ENCODE measurements around the gene SYNDIG1. TPM values are rescaled to one million over a fixed set of nuclear protein-coding genes. Genes with fewer than 3 reads are reported as not detected.

Gene SYNDIG1
- total RNA-seq, 1 donor from 2014 or later, result 2.6 TPM

GRCh38 chr20:24690408-24690807, 221.0 kb downstream of the SYNDIG1 start:
- Histone ChIP-seq H3K36me3 (ENCODE audit: control insufficient read depth in 3 of 3, insufficient read depth in 3 of 3, low read length in 3 of 3) (no peaks in the 10 kb centered on the region), H3K4me1 (ENCODE audit: control insufficient read depth in 3 of 3, insufficient read depth in 3 of 3, low read length in 3 of 3) (peaks cover 2 to 4% (median 3%) of the 10 kb centered on the region in 3 donors), H3K4me3 (ENCODE audit: low read length in 3 of 3) (no peak overlapping the region), H3K9ac (ENCODE audit: low read depth in 1 of 3, low read length in 3 of 3) (no peak overlapping the region), H3K9me3 (ENCODE audit: control insufficient read depth in 3 of 3, low read length in 3 of 3) (peaks cover 0 to 3% (median 2%) of the 10 kb centered on the region in 3 donors), H3K27ac (ENCODE audit: low read depth, low read length) (no peak overlapping the region), H3K27me3 (ENCODE audit: control insufficient read depth in 3 of 3, insufficient read depth in 3 of 3, low read length in 3 of 3) (peaks cover 0 to 6% (median 0%) of the 10 kb centered on the region in 3 donors)

GRCh38 chr20:24691901-24692351, 222.5 kb downstream of the SYNDIG1 start:
- Histone ChIP-seq H3K9me3 (ENCODE audit: control insufficient read depth in 3 of 3, low read length in 3 of 3) (peaks cover 0 to 3% (median 2%) of the 10 kb centered on the region in 3 donors), H3K9ac (ENCODE audit: low read depth in 1 of 3, low read length in 3 of 3) (no peak overlapping the region), H3K27me3 (ENCODE audit: control insufficient read depth in 3 of 3, insufficient read depth in 3 of 3, low read length in 3 of 3) (peaks cover 0 to 6% (median 0%) of the 10 kb centered on the region in 3 donors), H3K4me3 (ENCODE audit: low read length in 3 of 3) (no peak overlapping the region), H3K36me3 (ENCODE audit: control insufficient read depth in 3 of 3, insufficient read depth in 3 of 3, low read length in 3 of 3) (no peaks in the 10 kb centered on the region), H3K27ac (ENCODE audit: low read depth, low read length) (no peak overlapping the region), H3K4me1 (ENCODE audit: control insufficient read depth in 3 of 3, insufficient read depth in 3 of 3, low read length in 3 of 3) (peaks cover 2 to 4% (median 3%) of the 10 kb centered on the region in 3 donors)

- no peak overlapping the region for H3K4me3 ChIP-seq (ENCODE audit: low read length in 3 of 3)
- peaks cover 2 to 4% (median 3%) of the 10 kb centered on the region in 3 donors for H3K4me1 ChIP-seq (ENCODE audit: control insufficient read depth in 3 of 3, insufficient read depth in 3 of 3, low read length in 3 of 3)
- peaks cover 0 to 6% (median under 1%) of the 10 kb centered on the region in 3 donors for H3K27me3 ChIP-seq (ENCODE audit: control insufficient read depth in 3 of 3, insufficient read depth in 3 of 3, low read length in 3 of 3)
- no peak overlapping the region for H3K9ac ChIP-seq (ENCODE audit: low read depth in 1 of 3, low read length in 3 of 3)
- no peak overlapping the region for H3K27ac ChIP-seq (ENCODE audit: low read depth, low read length)
- peaks cover 0 to 2% (median 2%) of the 10 kb centered on the region in 3 donors for H3K9me3 ChIP-seq (ENCODE audit: control insufficient read depth in 3 of 3, low read length in 3 of 3)
- H3K36me3 ChIP-seq (ENCODE audit: control insufficient read depth in 3 of 3, insufficient read depth in 3 of 3, low read length in 3 of 3), result no peaks in the 10 kb centered on the region
Measured at GRCh38 chr20:24692446-24693200, 223.2 kb downstream of the SYNDIG1 start.

- Histone ChIP-seq H3K27ac (ENCODE audit: low read depth, low read length) (no peak overlapping the region), H3K36me3 (ENCODE audit: control insufficient read depth in 3 of 3, insufficient read depth in 3 of 3, low read length in 3 of 3) (no peaks in the 10 kb centered on the region), H3K4me3 (ENCODE audit: low read length in 3 of 3) (no peak overlapping the region), H3K9me3 (ENCODE audit: control insufficient read depth in 3 of 3, low read length in 3 of 3) (peaks cover 0 to 2% (median 0%) of the 10 kb centered on the region in 3 donors), H3K4me1 (ENCODE audit: control insufficient read depth in 3 of 3, insufficient read depth in 3 of 3, low read length in 3 of 3) (peaks cover 2 to 4% (median 3%) of the 10 kb centered on the region in 3 donors), H3K9ac (ENCODE audit: low read depth in 1 of 3, low read length in 3 of 3) (no peak overlapping the region), H3K27me3 (ENCODE audit: control insufficient read depth in 3 of 3, insufficient read depth in 3 of 3, low read length in 3 of 3) (peaks cover 0 to 9% (median 3%) of the 10 kb centered on the region in 3 donors)
Measured at GRCh38 chr20:24693466-24694156, 224.2 kb downstream of the SYNDIG1 start.

GRCh38 chr20:24694157-24694726, 224.8 kb downstream of the SYNDIG1 start:
- Histone ChIP-seq H3K36me3 (ENCODE audit: control insufficient read depth in 3 of 3, insufficient read depth in 3 of 3, low read length in 3 of 3) (no peaks in the 10 kb centered on the region), H3K4me1 (ENCODE audit: control insufficient read depth in 3 of 3, insufficient read depth in 3 of 3, low read length in 3 of 3) (peaks cover 2 to 4% (median 3%) of the 10 kb centered on the region in 3 donors), H3K9me3 (ENCODE audit: control insufficient read depth in 3 of 3, low read length in 3 of 3) (peaks cover 0 to 2% (median 0%) of the 10 kb centered on the region in 3 donors), H3K27me3 (ENCODE audit: control insufficient read depth in 3 of 3, insufficient read depth in 3 of 3, low read length in 3 of 3) (peaks cover 0 to 9% (median 3%) of the 10 kb centered on the region in 3 donors), H3K4me3 (ENCODE audit: low read length in 3 of 3) (no peak overlapping the region), H3K9ac (ENCODE audit: low read depth in 1 of 3, low read length in 3 of 3) (no peak overlapping the region), H3K27ac (ENCODE audit: low read depth, low read length) (no peak overlapping the region)

GRCh38 chr20:24694727-24695528, 225.5 kb downstream of the SYNDIG1 start:
- H3K9ac ChIP-seq (ENCODE audit: low read depth in 1 of 3, low read length in 3 of 3), result no peak overlapping the region
- peaks cover 0 to 2% (median 0%) of the 10 kb centered on the region in 3 donors for H3K9me3 ChIP-seq (ENCODE audit: control insufficient read depth in 3 of 3, low read length in 3 of 3)
- H3K4me1 ChIP-seq (ENCODE audit: control insufficient read depth in 3 of 3, insufficient read depth in 3 of 3, low read length in 3 of 3), result peaks cover 2 to 4% (median 3%) of the 10 kb centered on the region in 3 donors
- H3K27ac ChIP-seq (ENCODE audit: low read depth, low read length), result no peak overlapping the region
- no peaks in the 10 kb centered on the region for H3K36me3 ChIP-seq (ENCODE audit: control insufficient read depth in 3 of 3, insufficient read depth in 3 of 3, low read length in 3 of 3)
- H3K27me3 ChIP-seq (ENCODE audit: control insufficient read depth in 3 of 3, insufficient read depth in 3 of 3, low read length in 3 of 3), result peaks cover 0 to 9% (median 3%) of the 10 kb centered on the region in 3 donors
- no peak overlapping the region for H3K4me3 ChIP-seq (ENCODE audit: low read length in 3 of 3)

GRCh38 chr20:24695529-24696225, 226.2 kb downstream of the SYNDIG1 start:
- peaks cover 0 to 9% (median 3%) of the 10 kb centered on the region in 3 donors for H3K27me3 ChIP-seq (ENCODE audit: control insufficient read depth in 3 of 3, insufficient read depth in 3 of 3, low read length in 3 of 3)
- peaks cover 0 to 2% (median 0%) of the 10 kb centered on the region in 3 donors for H3K9me3 ChIP-seq (ENCODE audit: control insufficient read depth in 3 of 3, low read length in 3 of 3)
- H3K4me3 ChIP-seq (ENCODE audit: low read length in 3 of 3), result no peak overlapping the region
- no peak overlapping the region for H3K27ac ChIP-seq (ENCODE audit: low read depth, low read length)
- H3K9ac ChIP-seq (ENCODE audit: low read depth in 1 of 3, low read length in 3 of 3), result no peak overlapping the region
- H3K36me3 ChIP-seq (ENCODE audit: control insufficient read depth in 3 of 3, insufficient read depth in 3 of 3, low read length in 3 of 3), result no peaks in the 10 kb centered on the region
- H3K4me1 ChIP-seq (ENCODE audit: control insufficient read depth in 3 of 3, insufficient read depth in 3 of 3, low read length in 3 of 3), result peaks cover 2 to 4% (median 3%) of the 10 kb centered on the region in 3 donors

- H3K36me3 ChIP-seq (ENCODE audit: control insufficient read depth in 3 of 3, insufficient read depth in 3 of 3, low read length in 3 of 3), result no peaks in the 10 kb centered on the region
- H3K27me3 ChIP-seq (ENCODE audit: control insufficient read depth in 3 of 3, insufficient read depth in 3 of 3, low read length in 3 of 3), result peaks cover 0 to 9% (median 3%) of the 10 kb centered on the region in 3 donors
- H3K27ac ChIP-seq (ENCODE audit: low read depth, low read length), result no peak overlapping the region
- H3K4me3 ChIP-seq (ENCODE audit: low read length in 3 of 3), result no peak overlapping the region
- H3K9me3 ChIP-seq (ENCODE audit: control insufficient read depth in 3 of 3, low read length in 3 of 3), result peaks cover 0 to 2% (median 0%) of the 10 kb centered on the region in 3 donors
- peaks cover 2 to 4% (median 3%) of the 10 kb centered on the region in 3 donors for H3K4me1 ChIP-seq (ENCODE audit: control insufficient read depth in 3 of 3, insufficient read depth in 3 of 3, low read length in 3 of 3)
- H3K9ac ChIP-seq (ENCODE audit: low read depth in 1 of 3, low read length in 3 of 3), result no peak overlapping the region
Measured at GRCh38 chr20:24696396-24696795, 227.0 kb downstream of the SYNDIG1 start.

- peaks cover 0 to 9% (median 3%) of the 10 kb centered on the region in 3 donors for H3K27me3 ChIP-seq (ENCODE audit: control insufficient read depth in 3 of 3, insufficient read depth in 3 of 3, low read length in 3 of 3)
- no peaks in the 10 kb centered on the region for H3K36me3 ChIP-seq (ENCODE audit: control insufficient read depth in 3 of 3, insufficient read depth in 3 of 3, low read length in 3 of 3)
- H3K27ac ChIP-seq (ENCODE audit: low read depth, low read length), result no peak overlapping the region
- peaks cover 0 to under 1% (median 0%) of the 10 kb centered on the region in 3 donors for H3K9me3 ChIP-seq (ENCODE audit: control insufficient read depth in 3 of 3, low read length in 3 of 3)
- H3K9ac ChIP-seq (ENCODE audit: low read depth in 1 of 3, low read length in 3 of 3), result no peak overlapping the region
- no peak overlapping the region for H3K4me3 ChIP-seq (ENCODE audit: low read length in 3 of 3)
- peaks cover 2 to 4% (median 3%) of the 10 kb centered on the region in 3 donors for H3K4me1 ChIP-seq (ENCODE audit: control insufficient read depth in 3 of 3, insufficient read depth in 3 of 3, low read length in 3 of 3)
Measured at GRCh38 chr20:24697411-24697810, 228.0 kb downstream of the SYNDIG1 start.

All from skeletal muscle tissue (tissue), 4 donors.